22Rv1 (cell line): ENCODE results near the gene ZNF362.

ENCODE experiments used
- CTCF ChIP-seq: fragments of 450-650 bp; IDR thresholded peaks from 2 replicates; pipeline ENCODE4 v1.5.1; 2017; ENCODE audit warnings: mild to moderate bottlenecking
- ZFX ChIP-seq: fragments of 450-650 bp; IDR thresholded peaks from 2 replicates; pipeline ENCODE4 v1.6.1; 2017; ENCODE audit warnings: antibody characterized with exemption, borderline replicate concordance

DNA sequence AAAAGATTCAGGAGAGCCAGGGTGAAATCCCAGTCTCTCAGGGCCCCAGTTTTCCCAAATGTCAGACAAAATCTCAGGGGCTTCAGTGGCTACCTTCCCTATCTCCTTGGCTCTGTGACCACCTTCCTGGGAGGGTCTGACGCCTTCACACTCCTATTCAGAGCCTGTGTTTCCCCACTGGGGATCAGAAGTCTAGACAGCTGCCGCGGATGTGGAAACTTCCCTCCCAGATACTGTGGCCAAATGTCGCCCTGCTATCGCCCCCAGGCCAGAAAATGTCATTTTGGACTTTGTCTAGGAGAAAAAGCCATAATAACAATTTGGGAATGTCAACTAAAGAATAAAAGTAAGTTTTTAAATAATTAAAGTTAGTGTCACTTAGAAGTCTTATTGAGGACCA lies 48.7 kb downstream of the ZNF362 start:
- no peak for TF ChIP-seq CTCF
- no peak for TF ChIP-seq ZFX
